GM23338 (cell line): ENCODE measurements around the gene GIMAP7. TPM values are rescaled to one million over a fixed set of nuclear protein-coding genes. Genes with fewer than 3 reads are reported as not detected.

ENCODE experiments used
- ATAC-seq: fragments of 200-7000 bp; cut with Tn5 transposase; 3 replicates; pipeline ENCODE4 v1.9.1; 2020
- DNase-seq: peaks from one replicate; pipeline ENCODE4 v3.0.0-alpha.2; 2015; ENCODE audit warnings: low spot score
- H2AFZ ChIP-seq: fragments of 200-600 bp; sonication (generic); 2 replicates; pipeline ENCODE4 v1.8.0; 2016; ENCODE audit warnings: antibody characterized with exemption, mild to moderate bottlenecking, moderate library complexity
- H3F3A ChIP-seq: fragments of 200-600 bp; sonication (generic); replicated peaks from 2 replicates; pipeline ENCODE4 v1.8.0; 2017; ENCODE audit warnings: antibody characterized with exemption, mixed run types, low read depth
- H3K27ac ChIP-seq: fragments of 200-600 bp; sonication (generic); 2 replicates; pipeline ENCODE4 v1.6.1; 2016; ENCODE audit warnings: low read depth
- H3K27me3 ChIP-seq: fragments of 200-600 bp; sonication (generic); 2 replicates; pipeline ENCODE4 v1.8.0; 2016; ENCODE audit warnings: mild to moderate bottlenecking, mixed run types, moderate library complexity; ENCODE audit not compliant: insufficient read depth
- H3K36me3 ChIP-seq: fragments of 200-600 bp; sonication (generic); 2 replicates; pipeline ENCODE4 v1.8.0; 2016; ENCODE audit warnings: mild to moderate bottlenecking; ENCODE audit not compliant: insufficient read depth
- H3K4me1 ChIP-seq: fragments of 200-600 bp; sonication (generic); 2 replicates; pipeline ENCODE4 v1.8.0; 2016; ENCODE audit warnings: mild to moderate bottlenecking, moderate library complexity; ENCODE audit not compliant: insufficient read depth
- H3K4me2 ChIP-seq: fragments of 200-600 bp; sonication (generic); 2 replicates; pipeline ENCODE4 v1.7.1; 2017; ENCODE audit warnings: mixed run types
- H3K4me3 ChIP-seq: fragments of 200-600 bp; sonication (generic); 2 replicates; pipeline ENCODE4 v1.6.1; 2016; ENCODE audit warnings: mixed run types
- H3K79me2 ChIP-seq: fragments of 200-600 bp; sonication (generic); replicated peaks from 2 replicates; pipeline ENCODE4 v1.8.0; 2017; ENCODE audit warnings: mild to moderate bottlenecking; ENCODE audit not compliant: insufficient read depth
- H3K9me2 ChIP-seq: fragments of 200-600 bp; sonication (generic); 2 replicates; pipeline ENCODE4 v1.8.0; 2017; ENCODE audit not compliant: insufficient read depth
- H4K20me1 ChIP-seq: fragments of 200-600 bp; sonication (generic); replicated peaks from 2 replicates; pipeline ENCODE4 v1.8.0; 2017; ENCODE audit warnings: mild to moderate bottlenecking; ENCODE audit not compliant: insufficient read depth
- H3K27ac Mint-ChIP-seq: 2 replicates; pipeline ENCODE4 v1.8.0; 2020; ENCODE audit warnings: inconsistent platforms, mild to moderate bottlenecking, moderate library complexity, mixed read lengths
- H3K27me3 Mint-ChIP-seq: 3 replicates; pipeline ENCODE4 v1.8.0; 2022; ENCODE audit warnings: low read depth, mild to moderate bottlenecking, moderate library complexity, mixed read lengths, inconsistent platforms; ENCODE audit not compliant: insufficient read depth, poor library complexity
- H3K36me3 Mint-ChIP-seq: 3 replicates; pipeline ENCODE4 v1.8.0; 2021; ENCODE audit warnings: low read depth, mild to moderate bottlenecking, inconsistent platforms, moderate library complexity, mixed read lengths
- H3K4me1 Mint-ChIP-seq: 3 replicates; pipeline ENCODE4 v1.8.0; 2020; ENCODE audit warnings: mild to moderate bottlenecking, inconsistent platforms, mixed read lengths
- H3K4me3 Mint-ChIP-seq: 3 replicates; pipeline ENCODE4 v1.8.0; 2021; ENCODE audit warnings: moderate library complexity, mild to moderate bottlenecking, inconsistent platforms, mixed read lengths
- H3K9me3 Mint-ChIP-seq: 3 replicates; pipeline ENCODE4 v1.8.0; 2020; ENCODE audit warnings: moderate library complexity, mild to moderate bottlenecking, inconsistent platforms, mixed read lengths
- CREB1 ChIP-seq: fragments of 250-450 bp; sonication (Bioruptor Pico); IDR thresholded peaks from 2 replicates; pipeline ENCODE4 v1.5.0; 2020; ENCODE audit warnings: low read depth, mild to moderate bottlenecking, moderate library complexity
- EZH2 ChIP-seq: fragments of 200-600 bp; sonication (generic); IDR thresholded peaks from one replicate; pipeline ENCODE4 v1.8.0; 2017; ENCODE audit warnings: antibody characterized with exemption, mild to moderate bottlenecking, low read depth; ENCODE audit not compliant: unreplicated experiment
- EZH2phosphoT487 ChIP-seq: fragments of 200-600 bp; sonication (generic); IDR thresholded peaks from one replicate; pipeline ENCODE4 v1.8.1; 2018; ENCODE audit warnings: antibody characterized with exemption; ENCODE audit not compliant: unreplicated experiment
- JUNB ChIP-seq: IDR thresholded peaks from one replicate; pipeline ENCODE4 v1.6.1; 2016; ENCODE audit warnings: antibody characterized with exemption; ENCODE audit not compliant: unreplicated experiment
- NANOG ChIP-seq: IDR thresholded peaks from 2 replicates; pipeline ENCODE4 v1.6.1; 2016; ENCODE audit warnings: antibody characterized with exemption, borderline replicate concordance
- POLR2AphosphoS5 ChIP-seq: IDR thresholded peaks from 2 replicates; pipeline ENCODE4 v1.6.1; 2016; ENCODE audit warnings: antibody characterized with exemption, low read depth
- STAT1 ChIP-seq: IDR thresholded peaks from one replicate; pipeline ENCODE4 v1.6.1; 2016; ENCODE audit warnings: antibody characterized with exemption; ENCODE audit not compliant: unreplicated experiment
- polyA plus RNA-seq: library from polyadenylated mRNA; unstranded; fragments of >200 nt; fragmentation: Nextera tagmentation; extraction: Ambion mirVana; gene quantifications from 2 replicates; pipeline ENCODE4 v1.2.1, GENCODE V29; 2016
- total RNA-seq: library from RNA; depleted of rRNA; stranded (reverse); fragments of >200 nt; shearing (Covaris generic); gene quantifications from 2 replicates; pipeline ENCODE4 v1.2.3, GENCODE V29; 2014
- TF ChIP-seq, protein P1 (sequence below): fragments of 250-450 bp; sonication (Bioruptor Pico); IDR thresholded peaks from 2 replicates; pipeline ENCODE4 v1.5.0; 2020; ENCODE audit warnings: mild to moderate bottlenecking, moderate library complexity
- TF ChIP-seq, protein P2 (sequence below): IDR thresholded peaks from 2 replicates; pipeline ENCODE4 v1.6.1; 2016; ENCODE audit warnings: antibody characterized with exemption
- TF ChIP-seq, protein P3 (sequence below), 2 experiments: fragments of 200-600 bp in 1 of 2; sonication (generic) in 1 of 2; conservative IDR thresholded peaks; 2 replicates each; pipeline versions ENCODE4 v1.5.1 to v1.6.1; 2016 to 2017; ENCODE audit warnings: antibody characterized with exemption in 2 of 2, low read depth in 2 of 2, mild to moderate bottlenecking in 2 of 2, moderate library complexity in 1 of 2

Gene GIMAP7
- total and polyA plus RNA-seq, 2 experiments from 2014 or later, result not detected

DNA sequence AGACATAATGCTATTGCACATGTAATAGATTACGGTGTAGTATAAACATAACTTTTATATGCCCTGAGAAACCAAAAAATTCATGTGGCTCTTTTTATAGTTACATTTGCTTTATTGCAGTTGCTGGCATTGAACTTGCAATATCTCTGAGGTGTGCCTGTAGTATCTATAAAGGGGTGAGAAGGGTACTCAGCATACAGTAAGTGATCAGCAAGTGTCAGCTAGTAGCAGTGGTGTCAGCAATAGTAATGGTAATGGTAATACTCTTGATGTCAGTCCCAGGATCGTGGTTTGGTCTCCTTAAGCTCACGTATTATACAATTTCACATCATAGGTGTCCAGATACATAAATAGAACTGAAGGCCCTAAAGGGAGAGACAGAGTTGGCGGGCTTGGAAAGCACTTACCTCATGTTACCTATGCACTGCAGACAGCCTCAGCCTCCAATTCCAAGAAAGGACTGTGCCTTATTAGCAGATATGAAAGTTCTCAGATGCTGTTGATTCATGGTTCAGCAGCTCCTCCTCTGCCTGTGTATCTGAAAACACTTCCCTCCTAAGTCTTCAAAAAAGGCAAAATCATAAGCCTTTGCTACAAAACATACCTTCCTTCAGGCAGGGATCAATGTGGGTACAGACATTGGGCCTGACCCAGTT is 6.6 kb upstream of the GIMAP7 start:
- H3K27me3 ChIP-seq, result no peaks in the 10 kb centered on the region
- no peaks in the 10 kb centered on the region for H3K4me1 Mint-ChIP-seq

DNA sequence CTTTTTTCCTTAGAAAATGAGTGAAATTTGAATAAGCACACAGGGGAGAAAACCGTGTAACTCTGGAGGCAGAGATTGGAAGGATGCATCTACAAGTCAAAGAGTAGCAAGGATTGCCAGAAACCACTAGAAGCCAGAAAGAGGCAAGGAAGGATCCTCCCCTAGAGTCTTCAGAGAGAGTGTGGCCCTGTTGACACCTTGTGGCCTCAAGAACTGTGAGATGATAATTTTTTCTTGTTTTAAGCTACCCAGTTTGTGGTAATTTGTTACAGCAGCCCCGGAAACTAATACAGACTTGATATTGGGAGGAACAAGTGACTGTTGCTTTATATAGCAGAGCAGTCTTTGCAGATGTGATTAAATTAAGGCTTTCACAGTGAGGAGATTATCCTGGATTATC is 3.6 kb upstream of the GIMAP7 start:
- no peak overlapping the region for H3K4me3 ChIP-seq
- Mint-ChIP-seq H3K27me3 (no peaks in the 10 kb centered on the region), H3K36me3 (no peaks in the 10 kb centered on the region), H3K4me3 (no peak overlapping the region), H3K4me1 (peaks cover 3% of the 10 kb centered on the region; the same call in 1 of the 3 replicates), H3K27ac (no peak overlapping the region), H3K9me3 (no peaks in the 10 kb centered on the region; the same call in 2 of the 3 replicates)
- H3K36me3 ChIP-seq, result no peaks in the 10 kb centered on the region
- H3K27me3 ChIP-seq, result no peaks in the 10 kb centered on the region
- peaks cover 11% of the 10 kb centered on the region; the same call in 1 of the 2 replicates for H3K9me2 ChIP-seq
- ATAC-seq (no peak), DNase-seq (no peak)
- no peaks in the 10 kb centered on the region for H3F3A ChIP-seq
- H3K27ac ChIP-seq, result no peak overlapping the region
- no peaks in the 10 kb centered on the region for H3K79me2 ChIP-seq
- H3K4me1 ChIP-seq, result no peaks in the 10 kb centered on the region
- H3K4me2 ChIP-seq, result no peak overlapping the region
- H2AFZ ChIP-seq, result peak overlapping the region; percentile 32; the same call in 1 of the 2 replicates
- H4K20me1 ChIP-seq, result no peaks in the 10 kb centered on the region
- TF ChIP-seq STAT1 (no peak), EZH2phosphoT487 (no peak)
- TF ChIP-seq, protein P1, sequence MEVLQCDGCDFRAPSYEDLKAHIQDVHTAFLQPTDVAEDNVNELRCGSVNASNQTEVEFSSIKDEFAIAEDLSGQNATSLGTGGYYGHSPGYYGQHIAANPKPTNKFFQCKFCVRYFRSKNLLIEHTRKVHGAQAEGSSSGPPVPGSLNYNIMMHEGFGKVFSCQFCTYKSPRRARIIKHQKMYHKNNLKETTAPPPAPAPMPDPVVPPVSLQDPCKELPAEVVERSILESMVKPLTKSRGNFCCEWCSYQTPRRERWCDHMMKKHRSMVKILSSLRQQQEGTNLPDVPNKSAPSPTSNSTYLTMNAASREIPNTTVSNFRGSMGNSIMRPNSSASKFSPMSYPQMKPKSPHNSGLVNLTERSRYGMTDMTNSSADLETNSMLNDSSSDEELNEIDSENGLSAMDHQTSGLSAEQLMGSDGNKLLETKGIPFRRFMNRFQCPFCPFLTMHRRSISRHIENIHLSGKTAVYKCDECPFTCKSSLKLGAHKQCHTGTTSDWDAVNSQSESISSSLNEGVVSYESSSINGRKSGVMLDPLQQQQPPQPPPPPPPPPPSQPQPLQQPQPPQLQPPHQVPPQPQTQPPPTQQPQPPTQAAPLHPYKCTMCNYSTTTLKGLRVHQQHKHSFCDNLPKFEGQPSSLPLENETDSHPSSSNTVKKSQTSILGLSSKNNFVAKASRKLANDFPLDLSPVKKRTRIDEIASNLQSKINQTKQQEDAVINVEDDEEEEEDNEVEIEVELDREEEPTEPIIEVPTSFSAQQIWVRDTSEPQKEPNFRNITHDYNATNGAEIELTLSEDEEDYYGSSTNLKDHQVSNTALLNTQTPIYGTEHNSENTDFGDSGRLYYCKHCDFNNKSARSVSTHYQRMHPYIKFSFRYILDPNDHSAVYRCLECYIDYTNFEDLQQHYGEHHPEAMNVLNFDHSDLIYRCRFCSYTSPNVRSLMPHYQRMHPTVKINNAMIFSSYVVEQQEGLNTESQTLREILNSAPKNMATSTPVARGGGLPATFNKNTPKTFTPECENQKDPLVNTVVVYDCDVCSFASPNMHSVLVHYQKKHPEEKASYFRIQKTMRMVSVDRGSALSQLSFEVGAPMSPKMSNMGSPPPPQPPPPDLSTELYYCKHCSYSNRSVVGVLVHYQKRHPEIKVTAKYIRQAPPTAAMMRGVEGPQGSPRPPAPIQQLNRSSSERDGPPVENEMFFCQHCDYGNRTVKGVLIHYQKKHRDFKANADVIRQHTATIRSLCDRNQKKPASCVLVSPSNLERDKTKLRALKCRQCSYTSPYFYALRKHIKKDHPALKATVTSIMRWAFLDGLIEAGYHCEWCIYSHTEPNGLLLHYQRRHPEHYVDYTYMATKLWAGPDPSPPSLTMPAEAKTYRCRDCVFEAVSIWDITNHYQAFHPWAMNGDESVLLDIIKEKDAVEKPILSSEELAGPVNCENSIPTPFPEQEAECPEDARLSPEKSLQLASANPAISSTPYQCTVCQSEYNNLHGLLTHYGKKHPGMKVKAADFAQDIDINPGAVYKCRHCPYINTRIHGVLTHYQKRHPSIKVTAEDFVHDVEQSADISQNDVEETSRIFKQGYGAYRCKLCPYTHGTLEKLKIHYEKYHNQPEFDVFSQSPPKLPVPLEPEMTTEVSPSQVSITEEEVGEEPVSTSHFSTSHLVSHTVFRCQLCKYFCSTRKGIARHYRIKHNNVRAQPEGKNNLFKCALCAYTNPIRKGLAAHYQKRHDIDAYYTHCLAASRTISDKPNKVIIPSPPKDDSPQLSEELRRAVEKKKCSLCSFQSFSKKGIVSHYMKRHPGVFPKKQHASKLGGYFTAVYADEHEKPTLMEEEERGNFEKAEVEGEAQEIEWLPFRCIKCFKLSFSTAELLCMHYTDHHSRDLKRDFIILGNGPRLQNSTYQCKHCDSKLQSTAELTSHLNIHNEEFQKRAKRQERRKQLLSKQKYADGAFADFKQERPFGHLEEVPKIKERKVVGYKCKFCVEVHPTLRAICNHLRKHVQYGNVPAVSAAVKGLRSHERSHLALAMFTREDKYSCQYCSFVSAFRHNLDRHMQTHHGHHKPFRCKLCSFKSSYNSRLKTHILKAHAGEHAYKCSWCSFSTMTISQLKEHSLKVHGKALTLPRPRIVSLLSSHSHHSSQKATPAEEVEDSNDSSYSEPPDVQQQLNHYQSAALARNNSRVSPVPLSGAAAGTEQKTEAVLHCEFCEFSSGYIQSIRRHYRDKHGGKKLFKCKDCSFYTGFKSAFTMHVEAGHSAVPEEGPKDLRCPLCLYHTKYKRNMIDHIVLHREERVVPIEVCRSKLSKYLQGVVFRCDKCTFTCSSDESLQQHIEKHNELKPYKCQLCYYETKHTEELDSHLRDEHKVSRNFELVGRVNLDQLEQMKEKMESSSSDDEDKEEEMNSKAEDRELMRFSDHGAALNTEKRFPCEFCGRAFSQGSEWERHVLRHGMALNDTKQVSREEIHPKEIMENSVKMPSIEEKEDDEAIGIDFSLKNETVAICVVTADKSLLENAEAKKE (CRISPR knock-in tag), result no peak
- TF ChIP-seq, protein P2, sequence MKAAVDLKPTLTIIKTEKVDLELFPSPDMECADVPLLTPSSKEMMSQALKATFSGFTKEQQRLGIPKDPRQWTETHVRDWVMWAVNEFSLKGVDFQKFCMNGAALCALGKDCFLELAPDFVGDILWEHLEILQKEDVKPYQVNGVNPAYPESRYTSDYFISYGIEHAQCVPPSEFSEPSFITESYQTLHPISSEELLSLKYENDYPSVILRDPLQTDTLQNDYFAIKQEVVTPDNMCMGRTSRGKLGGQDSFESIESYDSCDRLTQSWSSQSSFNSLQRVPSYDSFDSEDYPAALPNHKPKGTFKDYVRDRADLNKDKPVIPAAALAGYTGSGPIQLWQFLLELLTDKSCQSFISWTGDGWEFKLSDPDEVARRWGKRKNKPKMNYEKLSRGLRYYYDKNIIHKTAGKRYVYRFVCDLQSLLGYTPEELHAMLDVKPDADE, result no peak

More for the DNA sequence above, 6.6 kb upstream of the GIMAP7 start:
- Histone ChIP-seq H3K4me2 (no peak overlapping the region), H3K36me3 (no peaks in the 10 kb centered on the region), H3F3A (no peaks in the 10 kb centered on the region), H2AFZ (no peak overlapping the region), H3K4me3 (no peak overlapping the region), H3K27ac (no peak overlapping the region), H3K9me2 (peaks cover 11% of the 10 kb centered on the region; the same call in 1 of the 2 replicates), H3K79me2 (no peaks in the 10 kb centered on the region), H3K4me1 (no peaks in the 10 kb centered on the region), H4K20me1 (no peaks in the 10 kb centered on the region)
- no peak for TF ChIP-seq JUNB
- no peak for TF ChIP-seq CREB1 (CRISPR knock-in tag)
- no peak for TF ChIP-seq POLR2AphosphoS5
- no peak for TF ChIP-seq NANOG
- TF ChIP-seq, protein P3, sequence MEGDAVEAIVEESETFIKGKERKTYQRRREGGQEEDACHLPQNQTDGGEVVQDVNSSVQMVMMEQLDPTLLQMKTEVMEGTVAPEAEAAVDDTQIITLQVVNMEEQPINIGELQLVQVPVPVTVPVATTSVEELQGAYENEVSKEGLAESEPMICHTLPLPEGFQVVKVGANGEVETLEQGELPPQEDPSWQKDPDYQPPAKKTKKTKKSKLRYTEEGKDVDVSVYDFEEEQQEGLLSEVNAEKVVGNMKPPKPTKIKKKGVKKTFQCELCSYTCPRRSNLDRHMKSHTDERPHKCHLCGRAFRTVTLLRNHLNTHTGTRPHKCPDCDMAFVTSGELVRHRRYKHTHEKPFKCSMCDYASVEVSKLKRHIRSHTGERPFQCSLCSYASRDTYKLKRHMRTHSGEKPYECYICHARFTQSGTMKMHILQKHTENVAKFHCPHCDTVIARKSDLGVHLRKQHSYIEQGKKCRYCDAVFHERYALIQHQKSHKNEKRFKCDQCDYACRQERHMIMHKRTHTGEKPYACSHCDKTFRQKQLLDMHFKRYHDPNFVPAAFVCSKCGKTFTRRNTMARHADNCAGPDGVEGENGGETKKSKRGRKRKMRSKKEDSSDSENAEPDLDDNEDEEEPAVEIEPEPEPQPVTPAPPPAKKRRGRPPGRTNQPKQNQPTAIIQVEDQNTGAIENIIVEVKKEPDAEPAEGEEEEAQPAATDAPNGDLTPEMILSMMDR (conservative IDR thresholded peaks at IDR 0.05; ENCODE audit: low read depth in 2 of 2), result no peak
- TF ChIP-seq, protein P2, result no peak
- no peak for TF ChIP-seq STAT1
- no peak for TF ChIP-seq EZH2
- Mint-ChIP-seq H3K4me3 (no peak overlapping the region), H3K27me3 (no peaks in the 10 kb centered on the region), H3K27ac (no peak overlapping the region), H3K9me3 (no peaks in the 10 kb centered on the region; the same call in 2 of the 3 replicates), H3K36me3 (no peaks in the 10 kb centered on the region)
- no peak for DNase-seq
- no peak for ATAC-seq
